GM03348 (cell line): ENCODE data around the gene TMEM39A.

Experiments used
- DNase-seq: peaks from one replicate; pipeline ENCODE4 v3.0.0; 2012; ENCODE audit warnings: low spot score

Gene TMEM39A

GRCh38 chr3:119453822-119454221, 9.6 kb downstream of the TMEM39A start:
- DNase-seq = no peak

- DNase-seq = no peak
Observed at GRCh38 chr3:119444590-119444989, 18.8 kb downstream of the TMEM39A start.

- no peak for DNase-seq
Observed at GRCh38 chr3:119443179-119443578, 20.2 kb downstream of the TMEM39A start.

GRCh38 chr3:119437691-119438258, 25.6 kb downstream of the TMEM39A start:
- no peak for DNase-seq

GRCh38 chr3:119436977-119437376, 26.4 kb downstream of the TMEM39A start:
- no peak for DNase-seq

- DNase-seq = no peak
Observed at GRCh38 chr3:119434703-119435102, 28.7 kb downstream of the TMEM39A start.

GRCh38 chr3:119433613-119434325, 29.6 kb downstream of the TMEM39A start:
- no peak for DNase-seq

- DNase-seq = no peak
Observed at GRCh38 chr3:119428538-119428937, 34.9 kb downstream of the TMEM39A start.

GRCh38 chr3:119427669-119428068, 35.7 kb downstream of the TMEM39A start:
- no peak for DNase-seq

GRCh38 chr3:119420196-119420595, 43.2 kb downstream of the TMEM39A start:
- no peak for DNase-seq

GRCh38 chr3:119418641-119419040, 44.8 kb downstream of the TMEM39A start:
- no peak for DNase-seq

- no peak for DNase-seq
Observed at GRCh38 chr3:119417771-119418512, 45.5 kb downstream of the TMEM39A start.

GRCh38 chr3:119416873-119417272, 46.5 kb downstream of the TMEM39A start:
- DNase-seq = no peak

- DNase-seq = no peak
Observed at GRCh38 chr3:119413603-119414280, 49.7 kb downstream of the TMEM39A start.

- no peak for DNase-seq
Observed at GRCh38 chr3:119409844-119410243, 53.6 kb downstream of the TMEM39A start.

GRCh38 chr3:119408243-119408950, 55.0 kb downstream of the TMEM39A start:
- no peak for DNase-seq

GRCh38 chr3:119405315-119405714, 58.1 kb downstream of the TMEM39A start:
- no peak for DNase-seq

- DNase-seq = no peak
Observed at GRCh38 chr3:119403201-119403600, 60.2 kb downstream of the TMEM39A start.

- DNase-seq = no peak
Observed at GRCh38 chr3:119402791-119403190, 60.6 kb downstream of the TMEM39A start.

- no peak for DNase-seq
Observed at GRCh38 chr3:119401503-119402440, 61.6 kb downstream of the TMEM39A start.

- DNase-seq = no peak
Observed at GRCh38 chr3:119401069-119401468, 62.3 kb downstream of the TMEM39A start.
